Suprapubic skin (tissue), 4 donors: Measurements from ENCODE around the gene HABP4. TPM values are rescaled to one million over a fixed set of nuclear protein-coding genes. Genes with fewer than 3 reads are reported as not detected.

ENCODE experiments used
- DNase-seq, 2 donors: peaks; one replicate each; pipeline ENCODE4 v3.0.0-alpha.2; 2019; ENCODE audit warnings: low spot score in 2 of 2
- H3K27ac ChIP-seq: fragments of 200-600 bp; sonication (generic); one replicate; pipeline ENCODE4 v1.5.1; 2019
- H3K27me3 ChIP-seq: fragments of 200-600 bp; sonication (generic); one replicate; pipeline ENCODE4 v1.5.1; 2019
- H3K36me3 ChIP-seq: fragments of 200-600 bp; sonication (generic); one replicate; pipeline ENCODE4 v1.5.1; 2019
- H3K4me1 ChIP-seq: fragments of 200-600 bp; sonication (generic); one replicate; pipeline ENCODE4 v1.5.1; 2019
- H3K4me3 ChIP-seq: fragments of 200-600 bp; sonication (generic); one replicate; pipeline ENCODE4 v1.5.1; 2019; ENCODE audit warnings: mild to moderate bottlenecking
- H3K9me3 ChIP-seq: fragments of 200-600 bp; sonication (generic); one replicate; pipeline ENCODE4 v1.5.1; 2019
- EP300 ChIP-seq: sonication (generic); formaldehyde crosslinking; IDR thresholded peaks from one replicate; pipeline ENCODE4 v1.6.1; 2017; ENCODE audit warnings: antibody characterized with exemption
- POLR2A ChIP-seq, 2 donors: fragments of 450-650 bp; IDR thresholded peaks; one replicate each; pipeline ENCODE4 v1.6.1; 2017; ENCODE audit warnings: antibody characterized with exemption in 2 of 2, mild to moderate bottlenecking in 2 of 2, moderate library complexity in 2 of 2
- POLR2AphosphoS5 ChIP-seq, 3 donors: sonication (generic); formaldehyde crosslinking; IDR thresholded peaks; one replicate each; pipeline ENCODE4 v1.6.1; 2017; ENCODE audit warnings: antibody characterized with exemption in 3 of 3
- WGBS: methylation state at CpG from one replicate; pipeline ENCODE4 v1.1.5; 2018; 5-methylcytosine and 5-hydroxymethylcytosine counted together
- total RNA-seq, 4 donors: library from RNA; depleted of rRNA; stranded (reverse); fragments of >200 nt; gene quantifications; one replicate each; pipeline ENCODE4 v1.1.0, GENCODE V29; 2016
- TF ChIP-seq, protein P1 (sequence below), 2 donors: fragments of 200-600 bp in 1 of 2; fragments of 450-650 bp in 1 of 2; sonication (generic) in 1 of 2; IDR thresholded peaks; one replicate each; pipeline ENCODE4 v1.5.1; 2016 to 2019; ENCODE audit warnings: antibody characterized with exemption in 2 of 2, mild to moderate bottlenecking in 1 of 2, moderate library complexity in 1 of 2

HABP4 gene
- total RNA-seq, 4 donors from 2014 or later = 3.9 to 9.2 (median 7.1) TPM

DNA sequence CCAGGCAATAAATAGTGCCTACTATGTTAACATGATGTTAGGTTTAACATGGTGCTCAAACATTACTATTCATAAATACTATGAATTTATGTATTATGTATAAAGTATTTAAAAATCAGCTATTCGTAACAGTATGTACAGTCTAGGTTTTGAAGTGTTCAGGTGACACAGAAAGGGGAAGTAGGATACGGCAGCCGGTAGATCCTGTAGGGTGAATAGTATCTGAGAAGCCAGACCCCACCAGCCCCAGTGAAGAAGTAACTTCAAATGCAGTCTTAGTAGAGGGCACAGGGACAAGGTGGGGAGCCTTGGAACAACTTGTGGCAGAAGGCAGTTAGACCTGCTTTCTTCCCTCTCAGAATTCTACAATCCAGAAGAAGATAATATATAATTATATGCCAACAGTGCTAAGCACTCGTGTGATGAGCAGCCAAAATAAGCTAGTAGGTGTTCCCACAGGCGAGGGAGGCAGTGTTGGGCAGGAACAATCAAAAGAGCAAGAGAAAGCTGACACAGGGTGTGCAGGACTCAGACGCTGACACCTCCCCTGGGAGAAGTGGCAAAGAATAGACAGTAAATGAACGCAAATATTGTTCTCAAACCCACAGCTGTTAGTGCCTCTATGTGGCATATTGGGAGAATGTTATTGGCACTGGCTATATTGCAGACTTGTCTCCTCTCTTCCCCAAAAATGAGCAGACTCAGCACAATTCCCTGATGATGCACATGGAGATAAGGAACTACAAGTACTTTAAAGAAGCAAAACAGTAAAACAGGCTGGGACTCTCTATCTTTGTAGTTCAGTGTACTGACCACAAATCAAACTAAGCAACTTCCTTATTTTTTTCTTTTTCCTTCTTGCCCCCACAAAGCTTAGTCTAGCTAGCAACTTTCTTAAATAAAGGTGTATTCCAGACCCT lies 36.4 kb upstream of the HABP4 start:
- no peak overlapping the region for H3K27ac ChIP-seq
- TF ChIP-seq POLR2A (IDR thresholded peaks at IDR 0.05) = no peak
- TF ChIP-seq, protein P1, sequence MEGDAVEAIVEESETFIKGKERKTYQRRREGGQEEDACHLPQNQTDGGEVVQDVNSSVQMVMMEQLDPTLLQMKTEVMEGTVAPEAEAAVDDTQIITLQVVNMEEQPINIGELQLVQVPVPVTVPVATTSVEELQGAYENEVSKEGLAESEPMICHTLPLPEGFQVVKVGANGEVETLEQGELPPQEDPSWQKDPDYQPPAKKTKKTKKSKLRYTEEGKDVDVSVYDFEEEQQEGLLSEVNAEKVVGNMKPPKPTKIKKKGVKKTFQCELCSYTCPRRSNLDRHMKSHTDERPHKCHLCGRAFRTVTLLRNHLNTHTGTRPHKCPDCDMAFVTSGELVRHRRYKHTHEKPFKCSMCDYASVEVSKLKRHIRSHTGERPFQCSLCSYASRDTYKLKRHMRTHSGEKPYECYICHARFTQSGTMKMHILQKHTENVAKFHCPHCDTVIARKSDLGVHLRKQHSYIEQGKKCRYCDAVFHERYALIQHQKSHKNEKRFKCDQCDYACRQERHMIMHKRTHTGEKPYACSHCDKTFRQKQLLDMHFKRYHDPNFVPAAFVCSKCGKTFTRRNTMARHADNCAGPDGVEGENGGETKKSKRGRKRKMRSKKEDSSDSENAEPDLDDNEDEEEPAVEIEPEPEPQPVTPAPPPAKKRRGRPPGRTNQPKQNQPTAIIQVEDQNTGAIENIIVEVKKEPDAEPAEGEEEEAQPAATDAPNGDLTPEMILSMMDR (IDR thresholded peaks at IDR 0.05) = no peak
- TF ChIP-seq POLR2AphosphoS5 (IDR thresholded peaks at IDR 0.05) = no peak
- no peak for TF ChIP-seq EP300
- H3K27me3 ChIP-seq = no peaks in the 10 kb centered on the region
- peaks cover 17% of the 10 kb centered on the region for H3K4me1 ChIP-seq
- H3K36me3 ChIP-seq = no peaks in the 10 kb centered on the region
- no peak overlapping the region for H3K4me3 ChIP-seq
- H3K9me3 ChIP-seq = no peaks in the 10 kb centered on the region
- no peak for DNase-seq
- 25% methylated on average over 7 of the region's 7 CpGs for WGBS

GRCh38 chr9:96417051-96417586 lies 32.9 kb upstream of the HABP4 start:
- TF ChIP-seq POLR2AphosphoS5 (IDR thresholded peaks at IDR 0.05) = peak in 2 of 3 donors; percentile 56 to 79
- TF ChIP-seq, protein P1 (IDR thresholded peaks at IDR 0.05) = no peak
- peak overlapping the region; percentile 88 for H3K4me3 ChIP-seq
- peak overlapping the region; percentile 98 for H3K27ac ChIP-seq
- 2% methylated on average over 26 of the region's 50 CpGs for WGBS
- peaks cover 41% of the 10 kb centered on the region for H3K4me1 ChIP-seq
- H3K9me3 ChIP-seq = no peaks in the 10 kb centered on the region
- DNase-seq = peak; percentile 93 to 94
- H3K27me3 ChIP-seq = no peaks in the 10 kb centered on the region
- H3K36me3 ChIP-seq = no peaks in the 10 kb centered on the region

- no peaks in the 10 kb centered on the region for H3K27me3 ChIP-seq
- peak overlapping the region; percentile 98 for H3K27ac ChIP-seq
- no peaks in the 10 kb centered on the region for H3K9me3 ChIP-seq
- no peaks in the 10 kb centered on the region for H3K36me3 ChIP-seq
- WGBS = no CpG with 5 or more reads among the region's 62 CpGs
- peak; percentile 74 to 80 for DNase-seq
- H3K4me3 ChIP-seq = peak overlapping the region; percentile 88
- no peak for TF ChIP-seq POLR2A (IDR thresholded peaks at IDR 0.05)
- no peak for TF ChIP-seq POLR2AphosphoS5 (IDR thresholded peaks at IDR 0.05)
- TF ChIP-seq EP300 = no peak
- TF ChIP-seq, protein P1 (IDR thresholded peaks at IDR 0.05) = no peak
- H3K4me1 ChIP-seq = peaks cover 41% of the 10 kb centered on the region
Measured at GRCh38 chr9:96417661-96418082, 32.3 kb upstream of the HABP4 start.

GRCh38 chr9:96418083-96418919 lies 31.7 kb upstream of the HABP4 start, which contains the start of gene ZNF367:
Gene ZNF367 (minus strand): TSS chr9:96418370. CDS start chr9:96418032, 338 bp downstream.
- H3K9me3 ChIP-seq = no peaks in the 10 kb centered on the region
- peak in 1 of 3 donors; percentile 85 for TF ChIP-seq POLR2AphosphoS5 (IDR thresholded peaks at IDR 0.05)
- TF ChIP-seq, protein P1 (IDR thresholded peaks at IDR 0.05) = no peak
- peak; percentile 98 to 99 for DNase-seq
- 0% methylated on average over 18 of the region's 100 CpGs for WGBS
- H3K4me3 ChIP-seq = peak within 1 kb of the TSS; percentile 88
- no peaks in the 10 kb centered on the region for H3K27me3 ChIP-seq
- H3K4me1 ChIP-seq = peaks cover 40% of the 10 kb centered on the region
- H3K27ac ChIP-seq = peak within 1 kb of the TSS; percentile 98
- no peaks in the 10 kb centered on the region for H3K36me3 ChIP-seq
